Brain pericyte (primary cell): ENCODE data around the gene MYH9.
"Not testable (repeated sequence)": the region's sequence is repeated elsewhere in the genome, so short reads cannot be mapped to it uniquely, and the experiment has no call there.

Experiments
- DNase-seq: peaks from one replicate; pipeline ENCODE4 v3.0.0-alpha.2; 2012; ENCODE audit warnings: low read depth, low spot score

The MYH9 gene

DNA sequence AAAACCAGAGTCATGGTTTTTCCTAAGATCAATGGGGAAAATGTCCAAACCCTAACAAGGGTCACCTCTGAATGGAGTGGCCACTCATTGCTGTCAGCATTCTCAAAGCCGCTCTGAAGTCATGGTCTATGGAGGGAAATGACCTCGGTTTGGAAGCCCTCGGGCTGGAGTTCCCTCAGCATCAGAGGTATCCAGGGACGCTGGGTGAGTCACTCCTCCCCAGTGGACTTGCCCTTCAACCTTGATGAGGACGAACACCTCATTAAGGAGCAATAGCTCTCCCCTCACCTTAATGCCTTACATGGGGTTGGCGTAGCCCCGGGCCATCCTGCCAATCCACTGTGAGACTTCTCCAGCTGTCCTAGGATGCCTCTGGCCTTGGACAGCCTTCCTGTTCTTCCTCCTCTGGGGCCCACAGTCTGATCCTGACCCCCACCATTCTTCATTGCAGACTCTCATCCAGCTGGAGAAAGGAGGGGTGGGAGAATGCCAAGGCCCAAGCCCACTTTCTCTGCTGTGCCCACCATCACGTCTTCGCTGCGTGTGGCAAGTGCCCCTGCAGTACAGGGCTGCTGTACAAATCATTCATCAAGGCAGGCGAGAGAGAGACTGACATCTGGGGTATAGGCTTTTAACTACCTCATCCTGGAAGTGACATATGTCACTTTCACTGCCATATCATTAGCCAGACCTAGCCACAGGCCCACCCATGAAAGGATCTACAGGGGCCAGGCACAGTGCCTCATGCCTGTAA, 25.4 kb upstream of the MYH9 start:
- no peak for DNase-seq

DNA sequence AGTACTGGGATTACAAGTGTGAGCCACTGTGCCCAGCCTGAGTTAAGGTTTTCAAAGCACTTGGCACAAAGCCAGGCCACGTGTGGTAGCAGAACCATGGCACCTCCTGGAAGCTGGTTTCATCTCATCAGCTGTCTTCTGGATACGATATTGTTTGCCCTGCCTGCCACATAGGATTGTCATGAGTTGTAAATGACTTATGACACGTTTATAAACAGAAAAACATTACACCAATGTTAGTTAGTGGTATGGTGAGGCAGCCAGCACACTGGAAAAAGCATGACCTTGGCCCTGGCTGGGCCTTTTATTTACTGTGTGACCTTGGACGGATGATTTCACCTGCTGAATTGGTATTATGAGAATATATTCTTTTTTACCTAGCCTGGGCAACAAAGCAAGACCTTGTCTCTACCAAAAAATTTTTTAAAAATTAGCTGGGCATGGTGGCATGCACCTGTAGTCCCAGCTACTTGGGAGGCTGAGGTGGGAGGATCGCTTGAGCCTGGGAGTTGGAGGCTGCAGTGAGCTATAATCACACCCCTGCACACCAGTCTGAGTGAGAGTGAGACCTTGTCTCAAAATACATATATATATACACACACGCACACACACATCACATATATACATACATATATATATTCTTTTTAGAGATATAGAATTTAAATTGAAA, 24.0 kb upstream of the MYH9 start:
- no peak for DNase-seq

DNA sequence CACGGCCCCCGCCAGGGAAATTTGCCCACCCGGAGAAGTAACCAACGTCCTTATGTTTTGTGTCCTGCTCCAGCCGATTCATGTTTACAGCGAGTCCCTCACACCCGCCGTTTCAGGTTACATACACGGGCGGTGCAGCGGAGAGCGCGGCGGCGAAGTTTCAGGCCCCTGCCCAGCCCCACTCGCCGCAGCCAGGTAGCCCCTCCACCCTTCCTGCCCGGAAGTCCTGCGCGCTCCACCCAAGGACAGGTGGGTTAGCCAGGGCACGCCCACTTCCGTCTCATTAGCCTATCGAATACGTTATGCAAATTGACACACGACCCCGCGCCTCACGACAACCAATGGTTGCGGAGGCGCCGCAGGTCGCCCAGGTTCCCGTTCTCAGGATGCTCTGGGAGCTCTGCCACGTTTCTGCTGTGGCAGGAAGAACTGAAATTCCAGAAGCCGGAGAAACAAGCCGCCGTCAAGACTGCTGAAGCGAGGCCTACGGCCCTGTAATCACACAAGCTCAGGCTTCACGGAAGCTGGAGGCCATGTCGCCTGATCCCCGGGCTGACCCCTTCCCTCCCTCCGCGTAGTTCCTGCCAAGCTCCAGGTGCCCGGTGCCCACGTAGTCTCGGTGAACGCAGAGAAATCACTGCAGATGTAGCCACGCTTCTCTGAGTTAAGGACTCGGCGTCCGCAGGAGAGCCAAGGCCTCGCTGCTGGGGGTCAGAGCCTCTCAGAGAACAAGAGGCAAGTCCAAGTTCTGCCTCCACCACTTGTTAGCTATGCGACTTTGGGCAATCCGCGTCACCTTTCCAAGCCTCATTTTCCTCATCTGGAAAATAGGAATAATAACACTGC, 22.4 kb upstream of the MYH9 start:
- DNase-seq, result no peak

DNA sequence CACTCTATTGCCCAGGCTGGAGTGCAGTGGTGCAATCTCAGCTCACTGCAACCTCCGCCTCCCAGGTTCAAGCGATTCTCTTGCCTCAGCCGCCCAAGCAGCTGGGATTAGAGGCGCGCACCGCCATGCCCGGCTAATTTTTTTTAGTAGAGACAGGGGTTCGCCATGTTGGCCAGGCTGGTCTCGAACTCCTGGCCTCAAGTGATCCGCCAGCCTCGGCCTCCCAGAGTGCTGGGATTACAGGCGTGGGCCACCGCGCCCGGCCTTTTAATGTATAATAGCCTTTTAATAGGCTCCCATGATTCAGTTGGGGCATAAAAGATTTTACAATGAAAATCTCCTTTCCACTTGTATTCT, 21.8 kb upstream of the MYH9 start:
- DNase-seq, result not testable (repeated sequence)

DNA sequence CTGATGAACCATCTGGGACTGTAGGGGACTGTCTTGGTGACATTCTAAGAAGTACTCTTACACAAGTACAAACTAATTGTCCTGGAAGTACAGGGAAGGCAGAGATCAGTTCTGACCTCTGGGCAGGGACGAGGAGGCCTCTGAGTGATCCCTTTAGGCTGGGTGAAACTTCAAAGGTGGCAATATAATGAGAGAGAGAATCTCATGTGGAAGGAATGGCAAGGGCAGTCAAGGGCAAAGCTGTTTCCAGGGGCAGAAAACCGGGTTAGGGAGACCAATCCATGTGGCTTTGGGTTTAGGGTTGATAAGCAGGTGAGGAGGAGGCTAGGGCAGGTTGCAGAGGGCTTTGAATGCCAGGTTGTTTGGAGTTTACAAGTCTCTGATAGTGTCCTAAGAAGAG, 21.3 kb upstream of the MYH9 start:
- DNase-seq, result no peak

DNA sequence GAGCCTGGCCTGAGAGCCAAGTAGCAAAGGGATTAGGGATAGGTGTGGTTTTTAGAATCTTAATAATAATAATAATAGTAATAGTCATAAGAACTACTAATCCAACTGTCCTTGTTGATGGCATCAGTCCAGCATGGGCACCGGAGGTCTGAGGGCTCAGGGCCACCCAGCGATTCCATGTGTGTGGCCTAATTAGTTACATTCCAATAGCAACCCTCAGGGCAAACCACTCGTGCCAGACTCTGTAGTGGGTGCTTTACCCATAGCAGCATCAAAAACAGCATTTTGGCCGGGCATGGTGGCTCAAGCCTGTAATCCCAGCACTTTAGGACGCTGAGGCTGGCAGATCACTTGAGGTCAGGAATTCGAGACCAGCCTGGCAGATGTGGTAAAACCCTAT, 19.0 kb upstream of the MYH9 start:
- no peak for DNase-seq

DNA sequence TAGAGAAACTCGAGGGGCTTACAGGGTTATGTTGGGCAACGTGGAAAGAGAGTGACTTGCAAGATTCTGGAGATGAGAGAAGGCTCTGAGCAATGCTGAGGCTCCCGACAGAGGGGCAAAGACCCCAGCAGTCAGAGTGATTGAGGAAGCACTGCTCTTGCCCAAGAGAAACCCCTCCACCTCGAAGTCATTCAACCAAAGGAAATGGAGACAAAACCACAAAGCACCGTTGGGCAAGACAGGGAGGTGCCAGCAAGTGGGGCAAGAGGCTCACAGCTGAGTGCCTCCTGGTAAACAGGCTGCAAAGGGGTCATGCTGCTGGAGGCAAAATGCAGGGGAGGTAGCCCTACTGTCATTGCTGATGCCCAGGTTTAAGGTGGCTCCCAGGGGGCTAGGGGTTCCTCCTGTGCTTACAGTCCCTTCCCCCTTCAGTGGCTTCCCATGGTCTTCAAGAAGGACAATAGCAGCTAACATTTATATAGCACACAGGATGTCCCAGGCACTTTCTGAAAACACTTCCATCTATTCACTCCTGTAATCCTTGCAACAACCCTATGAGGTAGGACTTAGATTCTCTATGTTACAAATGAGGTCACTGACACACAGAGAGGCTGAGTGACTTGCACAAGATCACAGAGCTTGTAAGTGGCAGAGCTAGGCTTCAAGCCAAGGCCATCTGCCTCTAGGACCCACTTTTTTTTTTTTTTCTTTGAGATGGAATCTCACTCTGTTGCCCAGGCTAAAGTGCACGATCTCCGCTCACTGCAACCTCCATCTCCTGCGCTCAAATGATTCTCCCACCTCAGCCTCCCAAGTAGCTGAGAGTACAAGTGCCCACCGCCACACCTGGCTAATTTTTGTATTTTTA, 18.1 kb upstream of the MYH9 start:
- DNase-seq, result no peak

DNA sequence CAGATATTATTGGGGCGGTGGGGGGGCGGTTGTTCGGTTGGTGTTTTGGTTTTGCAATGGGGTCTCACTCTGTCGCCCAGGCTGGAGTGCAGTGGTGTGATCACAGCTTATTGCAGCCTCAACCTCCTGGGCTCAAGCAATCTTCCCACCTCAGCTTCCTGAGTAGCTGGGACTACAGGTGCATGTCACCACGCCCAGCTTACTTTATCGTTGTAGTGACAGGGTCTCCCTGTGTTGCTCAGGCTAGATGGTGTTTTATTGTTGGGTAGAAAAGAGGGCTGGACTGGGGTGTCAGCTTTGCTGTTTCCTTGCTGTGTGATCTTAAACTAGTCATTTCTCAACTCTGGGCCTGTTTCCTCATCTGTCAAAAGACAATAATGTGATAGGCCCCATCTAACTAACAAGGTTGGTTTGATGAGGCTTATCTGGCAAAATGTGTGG, 17.5 kb upstream of the MYH9 start:
- DNase-seq, result no peak

DNA sequence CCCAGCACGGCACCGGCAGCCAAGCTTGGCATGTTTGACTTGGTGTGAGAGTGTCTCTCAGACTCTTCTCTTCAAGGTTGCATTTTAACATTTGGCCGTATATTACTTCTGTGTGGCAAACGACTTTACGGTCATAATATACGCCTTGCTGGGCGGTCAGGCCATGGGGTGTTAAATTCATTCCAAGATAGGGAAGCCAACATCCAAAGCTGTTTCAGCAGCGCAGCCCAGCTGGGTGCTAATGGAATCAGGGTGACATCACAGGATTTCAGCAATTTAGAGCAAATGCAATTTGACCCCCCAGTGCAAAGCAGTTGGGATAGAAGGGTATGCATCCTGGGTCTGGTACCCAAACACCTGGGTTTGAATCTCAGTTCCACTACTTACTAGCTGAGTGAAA, 16.7 kb upstream of the MYH9 start:
- DNase-seq, result no peak

DNA sequence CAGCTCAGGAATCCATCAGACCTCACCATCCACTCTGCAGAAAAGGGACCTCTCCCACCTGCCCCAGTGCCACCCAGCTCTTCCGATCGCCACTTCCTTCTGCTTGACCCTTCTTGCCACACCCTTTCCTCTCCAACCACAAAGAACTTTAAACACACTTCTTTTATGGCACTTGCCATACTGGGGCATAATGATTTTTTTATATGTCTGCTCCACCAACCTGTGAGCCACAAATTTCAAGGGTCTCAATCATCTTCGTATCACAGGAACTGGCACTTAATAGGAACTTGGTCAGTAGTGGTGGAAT, 11.7 kb upstream of the MYH9 start:
- no peak for DNase-seq

DNA sequence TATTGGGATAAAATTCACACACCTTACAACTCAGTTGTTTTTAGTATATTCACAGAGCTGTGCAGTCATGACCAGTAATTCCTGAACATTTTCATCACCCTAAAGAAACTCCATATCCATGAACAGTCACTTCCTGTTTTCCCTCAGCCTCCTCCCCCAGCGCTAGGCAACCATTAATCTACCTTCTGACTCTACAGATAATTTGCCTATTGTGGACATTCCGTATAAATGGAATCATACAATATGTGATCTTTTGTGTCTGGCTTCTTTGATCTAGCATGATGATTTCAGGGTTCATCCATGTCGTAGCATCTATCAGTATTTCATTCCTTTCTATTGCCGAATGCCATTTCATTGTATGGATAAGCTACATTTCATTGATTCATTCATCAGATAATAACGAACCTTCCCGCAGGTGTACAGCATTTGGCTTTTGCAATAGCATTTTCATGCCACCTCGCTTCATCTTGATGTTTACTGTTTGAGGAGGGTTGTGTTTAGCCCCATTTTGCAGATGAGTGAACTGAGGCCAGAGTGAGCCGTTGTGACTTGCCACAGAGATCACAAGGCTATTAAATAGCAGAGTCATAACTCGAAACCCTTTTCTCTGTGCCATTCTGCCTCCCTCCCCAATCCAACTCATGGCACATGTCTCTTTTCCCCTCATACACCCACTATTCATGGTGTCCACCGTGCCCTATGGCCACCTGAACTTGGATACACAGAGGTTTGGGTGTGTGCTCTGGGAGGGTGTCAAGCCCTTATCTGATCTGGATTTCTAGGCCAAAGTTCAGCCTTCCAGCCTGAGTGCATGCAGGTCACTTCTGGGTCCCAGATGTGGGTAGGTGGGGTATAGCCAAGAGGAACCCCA, 11.1 kb upstream of the MYH9 start:
- no peak for DNase-seq

DNA sequence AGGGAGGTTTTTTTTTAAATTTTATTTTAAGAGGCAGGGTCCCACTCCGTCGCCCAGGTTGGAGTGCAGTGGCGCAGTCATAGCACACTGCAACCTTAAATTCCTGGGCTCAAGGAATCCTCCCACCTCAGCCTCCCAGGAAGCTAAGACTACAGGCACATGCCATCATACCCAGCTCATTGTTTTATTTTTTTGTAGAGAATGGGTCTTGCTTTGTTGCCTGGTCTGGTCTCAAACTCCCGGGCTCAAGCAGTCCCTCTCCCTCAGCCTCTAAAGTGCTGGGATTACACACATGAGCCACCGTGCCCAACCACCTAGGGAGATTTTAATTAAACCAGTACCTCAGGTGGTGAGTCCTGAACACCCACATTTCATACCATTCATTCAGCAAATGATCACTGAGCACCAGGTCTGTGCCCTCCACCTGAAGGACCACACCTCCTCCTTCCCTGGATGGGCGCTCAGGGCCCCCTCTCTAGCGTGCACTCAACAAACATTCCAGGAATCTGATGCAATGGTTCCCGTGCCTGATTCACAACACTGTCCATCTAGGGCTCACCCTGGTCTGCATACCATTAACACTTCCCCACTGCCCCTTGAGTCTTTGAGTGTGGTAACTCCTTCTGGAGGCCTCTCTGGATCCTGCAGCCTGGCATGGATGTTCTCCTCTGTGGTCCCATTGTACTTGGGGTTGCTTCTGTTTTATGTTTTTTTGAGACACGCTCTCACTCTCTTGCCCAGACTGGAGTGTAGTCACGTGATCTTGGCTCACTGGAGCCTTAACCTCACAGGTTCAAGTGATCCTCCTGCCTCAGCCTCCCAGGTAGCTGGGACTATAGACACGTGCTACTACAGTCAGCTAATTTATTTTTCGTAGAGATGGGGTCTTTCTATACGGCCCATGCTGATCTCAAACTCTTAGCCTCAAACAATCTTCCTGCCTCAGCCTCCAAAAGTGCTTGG, 9.6 kb upstream of the MYH9 start:
- no peak for DNase-seq

DNA sequence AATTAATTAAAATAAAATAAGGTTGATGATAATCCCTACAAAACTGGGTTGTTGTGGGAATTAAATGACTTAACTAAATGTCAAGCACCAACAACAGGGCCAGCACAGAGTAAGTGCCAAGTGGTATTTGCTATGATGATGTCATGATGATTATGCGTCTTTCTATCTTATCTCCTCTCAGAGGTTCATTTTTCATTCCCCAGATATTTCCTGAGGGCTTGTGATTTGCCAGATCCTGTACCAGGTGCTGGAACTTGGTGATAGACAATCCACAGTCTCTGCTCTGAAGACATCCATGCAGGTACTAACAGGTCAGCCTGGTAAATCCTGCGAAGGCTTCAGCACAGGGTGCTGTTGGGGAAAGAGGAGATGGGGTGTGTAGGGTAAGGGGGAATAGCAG, 8.1 kb upstream of the MYH9 start:
- no peak for DNase-seq

DNA sequence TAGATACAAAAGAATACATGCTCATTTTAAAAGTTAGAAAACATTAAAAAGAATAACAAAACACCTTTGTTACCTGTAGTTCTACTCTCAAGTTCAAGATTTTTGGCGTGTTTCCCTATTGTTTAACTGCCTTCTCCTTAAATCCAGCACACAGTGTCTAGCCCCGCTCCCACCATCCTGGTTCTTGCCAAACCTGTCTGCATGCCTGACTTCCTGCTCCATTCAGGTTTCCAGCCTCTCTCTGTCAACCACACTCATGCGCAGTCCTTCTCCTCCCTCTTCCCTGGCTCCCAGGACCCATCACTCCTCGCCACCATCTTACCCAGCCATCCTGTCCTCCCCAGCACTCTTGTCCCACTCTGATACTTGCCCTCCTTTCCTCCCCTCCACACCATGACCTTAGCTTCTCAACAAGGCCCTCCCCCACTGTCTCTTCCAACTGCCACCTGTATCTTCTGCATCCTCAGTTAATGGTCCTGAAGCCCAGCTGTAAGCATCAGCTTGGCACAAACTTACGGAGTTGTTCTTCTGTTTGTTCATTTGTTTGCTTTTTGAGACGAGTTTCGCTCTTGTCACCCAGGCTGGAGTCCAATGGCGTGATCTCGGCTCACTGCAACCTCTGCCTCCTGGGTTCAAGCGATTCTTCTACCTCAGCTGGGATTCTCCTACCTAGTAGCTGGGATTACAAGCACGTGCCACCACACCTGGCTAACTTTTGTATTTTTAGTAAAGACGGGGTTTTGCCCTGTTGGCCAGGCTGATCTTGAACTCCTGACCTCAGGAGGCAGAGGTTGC, 7.5 kb upstream of the MYH9 start:
- DNase-seq, result no peak

DNA sequence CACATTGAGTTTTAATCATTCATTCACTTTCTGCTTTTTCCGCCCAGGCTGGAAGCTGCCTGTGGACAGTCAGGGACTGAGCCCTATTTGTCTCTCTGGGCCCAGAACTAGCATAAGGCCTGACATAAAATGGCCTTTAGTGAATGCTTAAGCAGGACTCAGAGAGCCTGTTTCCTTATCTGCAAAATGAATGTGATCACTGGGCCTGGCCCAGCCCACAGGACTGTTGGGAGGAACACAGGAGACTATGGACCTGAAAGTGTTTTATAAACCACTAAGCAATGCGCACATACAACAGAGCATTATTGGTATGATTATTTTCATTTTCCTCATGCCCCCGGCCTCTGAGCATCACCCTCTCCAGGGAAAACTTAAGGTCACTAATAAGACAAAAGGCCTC, 3.9 kb upstream of the MYH9 start:
- no peak for DNase-seq

DNA sequence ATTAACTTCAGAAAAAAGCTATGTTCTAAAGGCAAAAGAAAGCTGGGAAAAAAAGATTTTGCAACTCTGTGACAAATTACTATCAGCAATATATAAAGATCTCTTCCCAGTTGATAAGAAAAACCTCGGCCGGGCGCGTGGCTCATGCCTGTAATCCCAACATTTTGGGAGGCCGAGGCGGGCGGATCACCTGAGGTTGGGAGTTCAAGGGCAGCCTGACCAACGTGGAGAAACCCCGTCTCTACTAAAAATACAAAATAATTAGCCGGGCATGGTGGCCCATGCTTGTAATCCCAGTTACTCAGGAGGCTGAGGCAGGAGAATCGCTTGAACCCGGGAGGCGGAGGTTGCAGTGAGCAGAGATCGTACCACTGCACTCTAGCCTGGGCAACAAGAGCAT, 1.4 kb upstream of the MYH9 start:
- DNase-seq, result not testable (repeated sequence)

DNA sequence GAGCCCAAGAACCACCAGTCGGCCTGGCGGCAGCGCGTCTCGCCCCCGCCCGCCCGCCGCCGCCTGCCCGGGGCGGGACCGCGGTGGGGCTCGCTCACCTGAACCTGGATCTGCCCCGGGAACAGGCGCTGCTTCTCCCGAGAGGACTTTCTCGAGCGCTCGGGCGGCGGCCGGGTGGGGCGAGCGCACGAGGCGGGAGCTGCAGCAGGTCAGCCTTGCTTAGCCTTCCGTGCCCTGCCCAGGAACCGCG, 133 bp downstream of the MYH9 start:
- DNase-seq, result no peak

DNA sequence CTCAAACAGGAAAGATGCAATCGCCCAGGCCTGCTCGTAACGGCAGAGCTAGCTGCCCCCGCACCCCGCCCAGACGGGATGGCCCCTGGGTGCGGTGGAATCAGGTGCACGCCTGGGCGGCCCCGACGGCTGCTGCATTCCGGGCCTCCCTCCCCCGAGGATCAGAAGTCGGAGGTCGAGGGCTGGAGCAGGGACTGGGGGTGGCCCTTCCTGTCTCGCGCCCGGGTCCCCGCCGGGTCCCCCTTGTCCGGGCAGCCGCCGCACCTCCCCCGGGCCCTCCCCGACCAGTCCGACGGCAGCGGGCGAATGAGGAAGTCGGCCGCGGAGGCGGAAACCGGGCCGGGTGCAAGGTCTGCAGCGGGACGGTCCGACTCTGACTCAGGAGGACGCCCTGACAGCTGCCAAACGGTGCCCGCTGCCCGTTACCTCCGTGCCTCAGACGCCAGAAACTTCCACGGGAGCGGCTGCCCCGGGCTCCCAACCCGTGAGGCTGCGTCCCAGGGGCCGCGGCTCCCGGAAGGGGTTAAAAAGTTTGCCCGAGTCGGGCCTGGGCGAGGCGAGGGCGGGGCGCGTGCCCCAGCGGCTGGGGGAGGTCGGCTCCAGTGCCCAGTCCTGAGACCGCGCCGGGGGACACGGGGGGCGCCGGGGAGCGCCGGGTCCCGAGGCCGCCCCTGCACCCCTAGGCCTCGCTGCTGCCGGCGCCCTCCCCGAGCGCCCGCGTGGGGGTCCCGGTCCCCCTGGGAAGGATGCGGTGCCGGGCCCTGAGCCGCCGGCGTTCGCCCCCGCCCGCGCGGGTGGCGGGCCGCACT, 663 bp downstream of the MYH9 start:
- DNase-seq, result no peak
